Ovary (tissue), 9 donors: ENCODE measurements around the gene AFTPH. TPM values are rescaled to one million over a fixed set of nuclear protein-coding genes. Genes with fewer than 3 reads are reported as not detected.

ENCODE experiments used
- DNase-seq, 5 donors: peaks; one replicate each; pipeline ENCODE4 v3.0.0-alpha.2; 2019 to 2020
- H3K27ac ChIP-seq, 2 donors: fragments of 200-600 bp; one replicate each; pipeline versions ENCODE4 v1.5.1 to v1.8.0; 2019 to 2022
- H3K27me3 ChIP-seq: fragments of 200-600 bp; one replicate; pipeline ENCODE4 v1.8.0; 2022
- H3K36me3 ChIP-seq: fragments of 200-600 bp; sonication (generic); one replicate; pipeline ENCODE4 v1.5.1; 2019
- H3K4me1 ChIP-seq: one replicate; pipeline ENCODE4 v1.8.1; 2013; ENCODE audit warnings: mild to moderate bottlenecking, moderate library complexity; ENCODE audit not compliant: insufficient read depth
- H3K4me3 ChIP-seq: fragments of 200-600 bp; sonication (generic); one replicate; pipeline ENCODE4 v1.5.1; 2017
- H3K9me3 ChIP-seq, 2 donors: fragments of 200-600 bp in 1 of 2; sonication (generic) in 1 of 2; one replicate each; pipeline versions ENCODE4 v1.5.1 to v1.8.1; 2013 to 2019; ENCODE audit warnings: mild to moderate bottlenecking in 1 of 2, moderate library complexity in 1 of 2
- CTCF ChIP-seq, 3 donors: fragments of 450-650 bp in 2 of 3; fragments of 200-600 bp in 1 of 3; IDR thresholded peaks; one replicate each; pipeline versions ENCODE4 v1.5.1 to v1.8.0; 2016 to 2022; ENCODE audit warnings: antibody characterized with exemption in 3 of 3, mild to moderate bottlenecking in 1 of 3
- EP300 ChIP-seq: sonication (generic); formaldehyde crosslinking; IDR thresholded peaks from one replicate; pipeline ENCODE4 v1.6.1; 2017; ENCODE audit warnings: antibody characterized with exemption
- POLR2A ChIP-seq: fragments of 450-650 bp; IDR thresholded peaks from one replicate; pipeline ENCODE4 v1.6.1; 2017; ENCODE audit warnings: antibody characterized with exemption, mild to moderate bottlenecking, moderate library complexity
- WGBS, 3 donors: extraction: QIAGEN DNeasy Blood & Tissue Kit in 1 of 3; methylation state at CpG; one replicate each; pipeline versions ENCODE4 v1.1.5 to v1.1.7; 2013 to 2017; 5-methylcytosine and 5-hydroxymethylcytosine counted together
- intact Hi-C, 4 donors: fragments of 100-400 bp; cut with DNase I; formaldehyde crosslinking; loops; one replicate each; pipeline versions ENCODE4 v1.11.0 to v1.15.1; 2022 to 2023
- polyA plus RNA-seq, 2 donors: library from polyadenylated mRNA; stranded (reverse); fragments of 200-250 nt in 1 of 2; fragments of 350-450 nt in 1 of 2; fragmentation: Illumina TruSeq in 1 of 2; extraction: RNeasy Lipid Tissue Mini Kit (QIAGEN cat#74804) in 1 of 2; gene quantifications; one replicate each; pipeline ENCODE4 v1.2.3, GENCODE V29; 2013 to 2014
- total RNA-seq, 7 donors: library from RNA; depleted of rRNA in 2 of 7; stranded (reverse); fragments of >200 nt in 2 of 7; fragmentation: NEBNext Ultra II Directional in 3 of 7; extraction: Animal tissue kit (Norgen Biotek cat#: 25700) in 3 of 7; gene quantifications; one replicate each; pipeline versions ENCODE4 v1.1.0 to v1.2.4, GENCODE V29; 2016 to 2023
- donor health status: DM: no; HTN: no; CAD: no; lungs with moderate emphysema.
- donor health status: DM: no; HTN: no; CAD: no.
- donor health status: Bipolar disorder and iron deficiency.
- donor health status: DM: yes; HTN: yes; CAD: no.
- donor health status: DM: no; HTN: no; CAD: no.
- donor health status: DM: yes; HTN: yes; CAD: no.

The AFTPH gene
- total and polyA plus RNA-seq, 9 donors = 18.5 to 33.8 (median 27.6) TPM

DNA sequence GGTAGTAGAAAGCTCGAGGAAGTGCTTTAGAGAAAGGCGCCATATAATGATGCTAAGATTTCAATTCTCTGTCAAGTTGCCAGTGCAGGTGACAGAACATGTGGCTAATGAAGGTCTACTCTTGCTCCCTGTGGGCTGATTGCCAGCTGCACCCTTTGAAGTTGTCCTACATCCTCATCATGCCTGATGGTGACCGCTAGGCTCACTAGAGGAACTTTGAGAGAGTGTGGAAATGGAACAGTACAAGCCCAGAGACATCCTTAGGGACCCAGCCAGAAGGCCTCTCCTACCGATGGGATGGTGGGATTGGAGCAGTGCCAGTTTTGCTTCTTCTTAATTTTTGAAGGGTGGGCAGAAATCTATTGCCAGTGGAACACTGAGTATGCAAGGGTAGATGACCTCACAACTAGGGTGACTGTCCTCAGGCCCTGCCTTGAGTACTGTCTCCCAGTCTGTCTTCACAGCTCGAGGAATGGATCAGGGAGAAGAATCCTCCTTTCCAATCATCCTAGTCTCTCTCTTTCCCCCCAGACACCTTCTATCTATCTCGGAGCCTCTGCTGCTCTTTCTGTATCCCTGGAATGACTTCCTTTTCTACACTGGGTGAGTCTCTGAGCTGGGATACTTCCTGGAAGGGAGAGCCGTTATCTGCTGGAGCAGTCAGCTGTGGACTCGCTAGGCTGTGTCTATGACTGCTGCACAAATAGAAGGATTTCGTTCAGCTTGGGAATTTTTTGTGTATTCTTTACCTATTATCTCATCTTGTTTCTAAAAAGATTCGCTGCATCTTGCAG, 36.7 kb upstream of the AFTPH start:
- WGBS, 3 donors = 39 to 54% (median 50%) methylated on average over 10 of the region's 10 CpGs
- Histone ChIP-seq H3K4me1 (no peaks in the 10 kb centered on the region), H3K4me3 (no peak overlapping the region), H3K27me3 (no peaks in the 10 kb centered on the region), H3K36me3 (no peaks in the 10 kb centered on the region), H3K27ac (no peak overlapping the region), H3K9me3 (no peaks in the 10 kb centered on the region)
- peak in 2 of 5 donors; percentile 21 to 26 for DNase-seq
- TF ChIP-seq EP300 (no peak), CTCF (IDR thresholded peaks at IDR 0.05) (no peak), POLR2A (no peak)
- intact Hi-C loops = loop anchor here (2.0 to 10.0 kb wide), 3 partner anchors 153 to 433 kb away; no protein-coding TSS in a partner anchor

DNA sequence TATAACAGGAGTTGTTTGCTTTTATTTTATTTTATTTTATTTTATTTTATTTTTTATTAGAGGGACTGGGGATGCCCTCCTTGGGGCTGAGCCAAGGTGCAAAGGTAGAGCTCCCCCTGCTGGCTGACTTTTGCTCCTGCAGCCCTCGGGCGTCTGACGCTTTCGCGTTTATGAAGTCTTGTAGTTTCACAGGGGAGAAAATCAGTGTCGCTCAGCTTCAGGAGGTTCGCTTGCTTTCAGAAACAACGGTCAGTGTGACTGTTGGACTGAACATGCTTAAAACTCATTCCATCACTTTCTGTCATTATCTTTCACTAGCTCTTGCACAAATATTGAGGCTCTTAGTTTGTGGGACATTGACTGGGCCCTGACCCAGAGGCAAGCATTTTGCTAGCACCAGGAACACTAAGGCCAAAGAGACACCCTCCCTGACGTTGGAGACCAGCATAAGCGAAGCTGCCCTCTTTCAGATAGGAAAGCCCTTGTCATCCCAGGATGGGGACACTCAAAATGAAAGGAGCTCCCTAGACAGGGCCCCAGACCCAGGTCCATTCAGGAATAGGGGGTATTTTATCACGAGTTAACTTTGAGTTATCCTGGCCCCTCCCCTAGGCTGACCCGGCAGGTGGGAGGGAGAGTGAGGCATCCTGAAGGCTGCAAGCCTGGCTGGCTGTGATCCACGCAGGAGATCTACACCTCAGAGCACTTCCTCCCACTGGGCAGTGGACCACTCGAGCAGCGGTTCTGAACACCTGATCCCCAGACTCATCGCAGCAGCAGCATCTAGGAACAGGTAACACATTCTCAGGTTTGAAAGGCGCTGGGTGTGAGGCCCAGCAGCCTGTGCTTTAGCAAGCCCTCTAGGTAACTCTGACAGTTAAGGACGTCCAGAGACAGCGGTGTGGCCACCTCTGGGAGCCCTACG, 35.8 kb upstream of the AFTPH start:
- Histone ChIP-seq H3K27me3 (no peaks in the 10 kb centered on the region), H3K36me3 (no peaks in the 10 kb centered on the region), H3K4me3 (no peak overlapping the region), H3K4me1 (no peaks in the 10 kb centered on the region), H3K9me3 (no peaks in the 10 kb centered on the region), H3K27ac (no peak overlapping the region)
- TF ChIP-seq CTCF (IDR thresholded peaks at IDR 0.05) (peak; percentile 65 to 75 (median 75)), POLR2A (no peak), EP300 (no peak)
- WGBS, 3 donors = 50 to 56% (median 54%) methylated on average over 20 of the region's 20 CpGs
- peak; percentile 38 to 77 (median 73) for DNase-seq
- intact Hi-C loops = loop anchor here in 3 of 4 donors (2.0 to 10.0 kb wide), 3 partner anchors 154 to 434 kb away; no protein-coding TSS in a partner anchor

GRCh38 chr2:64489081-64489751, 34.9 kb upstream of the AFTPH start:
- intact Hi-C loops = loop anchor here in 3 of 4 donors (2.0 to 10.0 kb wide), 3 partner anchors 154 to 434 kb away; no protein-coding TSS in a partner anchor
- DNase-seq = no peak
- Histone ChIP-seq H3K4me1 (no peaks in the 10 kb centered on the region), H3K27ac (no peak overlapping the region), H3K9me3 (no peaks in the 10 kb centered on the region), H3K36me3 (no peaks in the 10 kb centered on the region), H3K27me3 (no peaks in the 10 kb centered on the region), H3K4me3 (no peak overlapping the region)
- WGBS, 3 donors = 76 to 93% (median 86%) methylated on average over 5 of the region's 5 CpGs
- no peak for TF ChIP-seq EP300
- no peak for TF ChIP-seq POLR2A
- TF ChIP-seq CTCF (IDR thresholded peaks at IDR 0.05) = no peak

GRCh38 chr2:64491426-64491825, 32.7 kb upstream of the AFTPH start:
- intact Hi-C loops = loop anchor here in 1 of 4 donors (10.0 kb wide), 1 partner anchor 437 kb away; no protein-coding TSS in a partner anchor
- WGBS, 3 donors = 28 to 42% (median 33%) methylated on average over 4 of the region's 4 CpGs
- H3K27ac ChIP-seq = no peak overlapping the region
- H3K9me3 ChIP-seq = no peaks in the 10 kb centered on the region
- no peaks in the 10 kb centered on the region for H3K36me3 ChIP-seq
- H3K27me3 ChIP-seq = no peaks in the 10 kb centered on the region
- no peak for DNase-seq
- H3K4me1 ChIP-seq = no peaks in the 10 kb centered on the region
- H3K4me3 ChIP-seq = no peak overlapping the region
- no peak for TF ChIP-seq CTCF (IDR thresholded peaks at IDR 0.05)
- TF ChIP-seq EP300 = no peak
- no peak for TF ChIP-seq POLR2A
